NCI-H128 (cell line): ENCODE results near the gene RBM24.

Experiments
- DNase-seq: peaks from one replicate; lab custom pipeline; 2025; ENCODE audit not compliant: unreplicated experiment; lab: John Stamatoyannopoulos, UW

Gene RBM24

GRCh38 chr6:17281100-17281496 is at the start of gene RBM24:
TSS of gene RBM24 (plus strand) at chr6:17281361. CDS start at chr6:17281582, 221 bp downstream.
- DNase-seq, result no peak

- DNase-seq, result no peak
Measured at GRCh38 chr6:17233531-17233930, 47.6 kb upstream of the RBM24 start.

GRCh38 chr6:17237246-17237645 is 43.9 kb upstream of the RBM24 start:
- no peak for DNase-seq

GRCh38 chr6:17239260-17239659 is 41.9 kb upstream of the RBM24 start:
- no peak for DNase-seq

- no peak for DNase-seq
Measured at GRCh38 chr6:17240803-17241500, 40.2 kb upstream of the RBM24 start.

- DNase-seq, result no peak
Measured at GRCh38 chr6:17242087-17242486, 39.1 kb upstream of the RBM24 start.

- DNase-seq, result no peak
Measured at GRCh38 chr6:17250237-17250636, 30.9 kb upstream of the RBM24 start.

GRCh38 chr6:17251953-17252352 is 29.2 kb upstream of the RBM24 start:
- DNase-seq, result no peak

GRCh38 chr6:17258749-17259148 is 22.4 kb upstream of the RBM24 start:
- no peak for DNase-seq

GRCh38 chr6:17265570-17265969 is 15.6 kb upstream of the RBM24 start:
- DNase-seq, result no peak

GRCh38 chr6:17267566-17267965 is 13.6 kb upstream of the RBM24 start:
- DNase-seq, result no peak

- DNase-seq, result no peak
Measured at GRCh38 chr6:17268114-17268513, 13.0 kb upstream of the RBM24 start.

- no peak for DNase-seq
Measured at GRCh38 chr6:17269840-17270239, 11.3 kb upstream of the RBM24 start.

- DNase-seq, result no peak
Measured at GRCh38 chr6:17271628-17272027, 9.5 kb upstream of the RBM24 start.

GRCh38 chr6:17276766-17277165 is 4.4 kb upstream of the RBM24 start:
- no peak for DNase-seq

GRCh38 chr6:17277256-17277655 is 3.9 kb upstream of the RBM24 start:
- DNase-seq, result no peak

GRCh38 chr6:17278289-17279063 is 2.7 kb upstream of the RBM24 start:
- DNase-seq, result no peak

- DNase-seq, result no peak
Measured at GRCh38 chr6:17280138-17280537, 1.0 kb upstream of the RBM24 start.

- DNase-seq, result no peak
Measured at GRCh38 chr6:17280552-17281090, 540 bp upstream of the RBM24 start.

GRCh38 chr6:17281497-17282481 is 628 bp downstream of the RBM24 start:
- DNase-seq, result peak; percentile 2

- no peak for DNase-seq
Measured at GRCh38 chr6:17283074-17283473, 1.9 kb downstream of the RBM24 start.
